CMK (cell line): ENCODE results near the gene ZNF638.
A peak's percentile ranks its signal among the peaks of the same experiment; 100 is the strongest.
"Not testable (repeated sequence)": the region's sequence is repeated elsewhere in the genome, so short reads cannot be mapped to it uniquely, and the experiment has no call there.

Experiments used
- DNase-seq: peaks from one replicate; pipeline ENCODE4 v3.0.0-alpha.2; 2010; ENCODE audit warnings: low read depth

ZNF638 gene

GRCh38 chr2:71409611-71410010 is 78.0 kb downstream of the ZNF638 start:
- no peak for DNase-seq

DNA sequence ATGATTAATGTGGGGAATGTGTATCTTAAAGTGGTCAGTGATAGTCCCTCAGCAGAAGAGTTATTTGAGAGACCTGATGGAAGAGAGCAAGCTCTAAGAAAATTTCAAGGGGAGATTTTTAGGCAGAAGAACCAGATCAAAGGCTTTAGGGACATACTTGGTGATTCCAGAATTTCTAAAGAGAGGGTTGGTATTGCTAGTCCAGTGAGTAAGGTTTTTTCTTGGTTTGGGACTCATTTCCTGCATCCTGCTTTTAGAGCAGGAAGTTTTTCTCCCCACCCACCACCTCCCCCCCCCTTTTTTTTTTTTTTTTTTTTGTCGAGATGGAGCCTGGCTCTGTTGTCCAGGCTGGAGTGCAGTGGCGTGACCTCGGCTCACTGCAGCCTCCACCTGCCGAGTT is 79.1 kb downstream of the ZNF638 start:
- DNase-seq, result no peak

DNA sequence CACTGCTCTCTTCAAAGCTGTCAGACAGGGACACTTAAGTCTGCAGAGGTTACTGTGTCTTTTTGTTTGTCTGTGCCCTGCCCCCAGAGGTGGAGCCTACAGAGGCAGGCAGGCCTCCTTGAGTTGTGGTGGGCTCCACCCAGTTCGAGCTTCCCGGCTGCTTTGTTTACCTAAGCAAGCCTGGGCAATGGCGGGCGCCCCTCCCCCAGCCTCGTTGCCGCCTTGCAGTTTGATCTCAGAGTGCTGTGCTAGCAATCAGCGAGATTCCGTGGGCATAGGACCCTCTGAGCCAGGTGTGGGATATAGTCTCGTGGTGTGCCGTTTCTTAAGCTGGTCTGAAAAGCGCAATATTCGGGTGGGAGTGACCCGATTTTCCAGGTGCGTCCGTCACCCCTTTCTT is 85.3 kb downstream of the ZNF638 start:
- not testable (repeated sequence) for DNase-seq

DNA sequence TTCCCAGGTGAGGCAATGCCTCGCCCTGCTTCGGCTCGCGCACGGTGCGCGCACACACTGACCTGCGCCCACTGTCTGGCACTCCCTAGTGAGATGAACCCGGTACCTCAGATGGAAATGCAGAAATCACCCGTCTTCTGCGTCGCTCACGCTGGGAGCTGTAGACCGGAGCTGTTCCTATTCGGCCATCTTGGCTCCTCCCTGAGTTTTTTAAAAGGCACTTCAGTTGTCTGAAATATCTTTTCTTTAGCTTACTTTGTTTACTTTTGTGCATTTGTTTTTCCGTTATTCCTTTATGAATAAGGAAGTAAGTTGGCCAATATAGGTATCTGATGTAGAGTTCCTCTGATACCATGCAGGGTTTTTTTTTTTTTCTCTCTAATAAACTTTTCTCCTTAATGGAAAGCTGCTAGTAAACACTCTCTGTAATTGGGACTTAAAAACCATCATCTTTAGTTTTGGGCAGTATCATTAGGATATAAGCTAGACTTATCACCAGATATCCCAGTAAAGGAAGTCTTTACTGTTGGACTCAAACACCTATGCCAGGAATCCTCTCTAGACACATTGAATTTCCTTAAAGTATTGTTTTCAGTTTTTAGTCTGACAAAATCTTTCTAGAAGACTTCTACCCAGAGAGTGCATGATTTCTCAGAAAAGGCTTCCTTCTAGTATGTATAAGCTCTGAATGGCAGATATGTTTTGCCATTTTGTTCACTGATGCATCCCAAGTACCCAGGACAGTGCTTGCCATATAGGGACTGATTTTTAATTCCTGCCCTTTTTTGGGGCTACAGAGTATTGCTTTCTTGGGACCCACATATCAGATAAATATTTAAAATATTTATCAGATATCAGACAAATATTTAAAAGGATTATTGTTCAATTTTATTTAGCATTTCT is 86.0 kb downstream of the ZNF638 start:
- no peak for DNase-seq

DNA sequence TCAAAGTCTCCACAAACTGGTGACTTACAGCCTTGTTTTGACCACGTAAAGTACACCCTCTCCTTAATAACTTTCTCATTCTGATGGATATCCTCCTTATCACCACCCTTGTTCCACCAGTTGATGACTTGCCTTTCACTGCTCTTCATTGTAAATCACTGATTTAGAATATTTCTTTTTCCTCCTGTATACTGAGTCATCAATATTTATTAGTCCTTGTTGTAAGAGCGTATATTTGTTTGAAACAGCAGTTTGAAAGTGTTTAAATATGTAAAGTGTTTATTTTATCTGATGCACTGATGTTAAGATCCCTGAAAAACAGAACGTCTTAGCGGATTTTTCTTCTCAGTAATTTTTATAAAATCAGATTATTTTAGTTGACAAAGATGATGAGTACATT is 87.6 kb downstream of the ZNF638 start:
- DNase-seq, result no peak

GRCh38 chr2:71419976-71420375 is 88.4 kb downstream of the ZNF638 start:
- no peak for DNase-seq

- DNase-seq, result no peak
Measured at GRCh38 chr2:71422786-71423185, 91.2 kb downstream of the ZNF638 start.

GRCh38 chr2:71423817-71424420 is 92.3 kb downstream of the ZNF638 start:
- no peak for DNase-seq

- no peak for DNase-seq
Measured at GRCh38 chr2:71426721-71427120, 95.1 kb downstream of the ZNF638 start.

- no peak for DNase-seq
Measured at GRCh38 chr2:71428472-71429383, 97.1 kb downstream of the ZNF638 start.

DNA sequence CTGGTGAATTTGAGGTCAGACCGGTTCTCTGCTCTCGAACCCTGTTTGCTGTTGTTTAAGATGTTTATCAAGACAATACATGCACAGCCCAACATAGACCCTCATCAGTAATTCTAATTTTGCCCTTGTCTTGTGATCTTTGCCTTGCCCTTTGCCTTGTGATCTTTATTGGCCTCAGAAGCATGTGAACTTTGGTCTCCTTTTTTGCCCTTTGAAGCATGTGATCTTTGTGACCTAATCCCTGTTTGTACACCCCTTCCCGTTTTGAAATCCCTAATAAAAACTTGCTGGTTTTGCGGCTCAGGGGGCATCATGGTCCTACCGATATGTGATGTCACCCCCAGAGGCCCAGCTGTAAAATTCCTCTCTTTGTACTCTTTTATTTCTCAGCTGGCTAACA is 113.6 kb downstream of the ZNF638 start:
- not testable (repeated sequence) for DNase-seq

GRCh38 chr2:71446505-71446904 is 114.9 kb downstream of the ZNF638 start:
- no peak for DNase-seq

DNA sequence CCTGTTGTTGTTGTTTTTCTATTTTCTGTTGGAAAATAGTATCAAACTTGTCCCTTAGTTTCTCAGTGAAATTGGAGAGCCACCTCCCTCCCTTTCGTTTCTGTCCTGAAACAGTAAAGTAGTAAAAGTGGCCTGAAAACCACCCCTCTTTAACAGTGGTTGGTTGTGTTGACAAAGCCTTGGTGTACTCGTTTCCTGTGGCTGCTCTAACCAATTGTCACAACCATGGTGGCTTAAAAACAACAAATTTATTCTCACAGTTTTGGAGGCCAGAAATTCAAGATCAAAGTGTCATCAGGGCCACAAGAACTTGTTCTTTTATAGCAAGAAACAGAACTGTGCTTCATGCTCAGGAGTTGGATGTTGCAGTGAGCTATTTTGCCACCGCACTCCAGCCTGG is 117.8 kb downstream of the ZNF638 start:
- no peak for DNase-seq

- no peak for DNase-seq
Measured at GRCh38 chr2:71451705-71452104, 120.1 kb downstream of the ZNF638 start.

GRCh38 chr2:71452565-71452964 is 121.0 kb downstream of the ZNF638 start:
- peak; percentile 57 for DNase-seq

GRCh38 chr2:71453404-71454220 is 122.0 kb downstream of the ZNF638 start, which contains the start of gene DYSF:
TSS of gene DYSF (plus strand) at chr2:71453561.
- no peak for DNase-seq

- no peak for DNase-seq
Measured at GRCh38 chr2:71454221-71455010, 122.8 kb downstream of the ZNF638 start.

DNA sequence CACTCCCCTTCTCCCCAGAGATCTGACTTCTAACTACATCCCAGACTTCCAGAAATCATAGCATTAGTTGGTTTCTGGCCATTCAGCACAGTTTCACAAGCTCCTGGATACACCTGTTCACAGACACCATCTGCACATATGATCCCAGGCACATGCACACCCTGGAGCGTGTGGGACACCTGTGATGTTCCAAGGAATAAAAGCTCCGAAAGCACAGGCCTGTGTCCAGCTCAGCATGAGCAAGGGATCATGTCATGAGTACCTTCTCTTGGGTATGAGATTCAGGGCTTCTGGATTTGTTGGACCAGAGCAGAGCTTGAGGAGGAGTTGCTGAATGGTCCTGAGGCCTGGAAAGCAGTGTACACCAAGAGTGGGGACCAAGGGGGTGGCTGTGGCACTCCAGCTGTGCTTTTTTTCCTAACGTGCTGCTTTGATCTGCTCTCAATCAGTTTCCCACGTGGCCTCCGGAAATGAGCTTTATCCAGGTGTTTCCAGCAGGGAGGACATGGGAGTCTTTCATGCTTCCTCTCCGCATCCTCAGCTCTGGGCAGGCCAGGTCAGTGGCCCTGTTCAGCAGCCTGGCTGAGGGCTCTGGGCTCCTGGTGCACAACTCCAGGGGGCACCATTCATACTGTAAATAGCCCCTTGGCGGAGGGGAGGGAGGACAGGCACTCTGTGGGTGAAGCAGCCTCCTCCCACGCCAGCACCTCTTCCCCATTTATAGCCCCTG is 123.6 kb downstream of the ZNF638 start:
- no peak for DNase-seq

GRCh38 chr2:71455741-71456569 is 124.4 kb downstream of the ZNF638 start:
- DNase-seq, result no peak
